Panc1 (cell line): ENCODE data around the gene DNAJC30. TPM values are rescaled to one million over a fixed set of nuclear protein-coding genes. Genes with fewer than 3 reads are reported as not detected.
"Not testable (repeated sequence)": the region's sequence is repeated elsewhere in the genome, so short reads cannot be mapped to it uniquely, and the experiment has no call there.

ENCODE experiments used
- ATAC-seq: fragments of 200-7000 bp; cut with Tn5 transposase; 2 replicates; pipeline ENCODE4 v1.9.1; 2020; ENCODE audit warnings: mild to moderate bottlenecking, moderate library complexity
- BruUV-seq: library from RNA; stranded (reverse); fragments of 400-500 nt; replicated peaks from 2 replicates; lab custom pipeline; 2021; lab: Mats Ljungman, UMichigan
- CTCF ChIA-PET: fragments of 300-600 bp; sonication (Branson Sonifier 250); formaldehyde crosslinking; loops from one replicate; lab custom pipeline; 2022; ENCODE audit warnings: antibody characterized with exemption; lab: Charles Lee
- POLR2A ChIA-PET: fragments of 300-600 bp; sonication (Branson Sonifier 250); formaldehyde crosslinking; loops from one replicate; lab custom pipeline; 2022; ENCODE audit warnings: antibody characterized with exemption; lab: Charles Lee
- DNase-seq: peaks from one replicate; pipeline ENCODE4 v3.0.0-alpha.2; 2010; ENCODE audit warnings: low read depth, low spot score
- H3K27ac ChIP-seq: 2 replicates; pipeline ENCODE4 v1.5.1; 2011; ENCODE audit warnings: mild to moderate bottlenecking, low read length, inconsistent platforms
- H3K27me3 ChIP-seq: fragments of 200-500 bp; sonication (Bioruptor generic); 2 replicates; pipeline ENCODE4 v1.6.0; 2014; ENCODE audit warnings: low read length, inconsistent platforms; ENCODE audit not compliant: control insufficient read depth, insufficient read depth
- H3K36me3 ChIP-seq: fragments of 200-500 bp; sonication (Bioruptor generic); 2 replicates; pipeline ENCODE4 v1.5.1; 2014; ENCODE audit warnings: inconsistent platforms, mild to moderate bottlenecking, low read length, moderate library complexity; ENCODE audit not compliant: control insufficient read depth, insufficient read depth
- H3K4me1 ChIP-seq: 2 replicates; pipeline ENCODE4 v1.5.1; 2011; ENCODE audit warnings: inconsistent platforms, mild to moderate bottlenecking, low read length, moderate library complexity; ENCODE audit not compliant: control insufficient read depth, insufficient read depth
- H3K4me3 ChIP-seq, 2 experiments: 2 replicates each; pipeline ENCODE4 v1.5.1; 2011 to 2012; ENCODE audit warnings: low read depth in 2 of 2, low read length in 2 of 2, mild to moderate bottlenecking in 2 of 2, inconsistent platforms in 1 of 2, moderate library complexity in 1 of 2
- H3K9me3 ChIP-seq: fragments of 200-500 bp; sonication (Bioruptor generic); 2 replicates; pipeline ENCODE4 v1.5.1; 2014; ENCODE audit warnings: low read depth, mild to moderate bottlenecking, inconsistent platforms, low read length, moderate library complexity; ENCODE audit not compliant: control insufficient read depth, insufficient read depth
- POLR2AphosphoS5 ChIP-seq: IDR thresholded peaks from 2 replicates; pipeline ENCODE4 v1.6.1; 2012; ENCODE audit warnings: mild to moderate bottlenecking, low read depth, low read length, moderate library complexity
- REST ChIP-seq, 2 experiments: IDR thresholded peaks; 2 replicates each; pipeline ENCODE4 v1.6.1; 2011 to 2012; ENCODE audit warnings: low read depth in 2 of 2, control low read depth in 1 of 2, low read length in 1 of 2, mild to moderate bottlenecking in 1 of 2, moderate library complexity in 1 of 2; ENCODE audit not compliant: insufficient read depth in 1 of 2
- SIN3A ChIP-seq: IDR thresholded peaks from 2 replicates; pipeline ENCODE4 v1.6.1; 2012; ENCODE audit warnings: low read depth, mild to moderate bottlenecking, low read length, moderate library complexity, borderline replicate concordance; ENCODE audit not compliant: insufficient read depth
- TCF7L2 ChIP-seq: IDR thresholded peaks from 2 replicates; pipeline ENCODE4 v1.6.1; 2011; ENCODE audit warnings: mild to moderate bottlenecking, low read depth, low read length, inconsistent platforms
- in situ Hi-C: cut with HindIII; loops from 2 replicates; pipeline ENCODE4 v1.10.0; 2016; ENCODE audit warnings: low sequenced_read_pairs, low pct_unique_long_range_greater_than_20kb
- intact Hi-C: fragments of 100-400 bp; cut with micrococcal nuclease; formaldehyde crosslinking; loops from one replicate; pipeline ENCODE4 v1.10.0; 2022; ENCODE audit not compliant: unreplicated experiment
- total RNA-seq: library from RNA; stranded (reverse); gene quantifications from one replicate; pipeline ENCODE4 v1.2.1, GENCODE V29; 2021; ENCODE audit not compliant: unreplicated experiment
- TF ChIP-seq, protein P1 (sequence below): fragments of 450-650 bp; IDR thresholded peaks from 2 replicates; pipeline ENCODE4 v1.5.1; 2017; ENCODE audit warnings: mild to moderate bottlenecking

DNAJC30 gene
- total RNA-seq, 1 experiment from 2014 or later = 11.1 TPM

DNA sequence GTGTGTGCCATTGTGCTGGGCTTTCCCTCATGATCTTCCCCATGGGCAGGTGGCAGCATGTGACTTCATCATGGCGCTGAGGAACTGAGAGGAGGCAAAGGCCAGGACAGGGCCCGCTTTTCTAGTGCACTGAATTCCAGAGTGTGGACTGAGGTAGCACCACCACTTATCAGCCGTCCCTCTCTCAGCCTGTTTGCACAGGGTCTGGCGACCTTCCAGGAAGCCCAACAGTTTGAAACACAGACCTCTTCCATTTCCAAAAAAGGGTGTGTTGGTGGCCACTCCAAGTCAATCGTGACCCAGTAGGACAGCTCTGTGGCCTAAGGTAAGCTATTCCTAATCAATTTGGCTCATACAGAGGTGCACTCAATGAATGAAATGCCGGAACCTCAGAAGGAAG, 4.4 kb downstream of the DNAJC30 start:
- Histone ChIP-seq H3K27ac (no peak overlapping the region), H3K4me3 (no peak overlapping the region), H3K4me1 (peaks cover 23% of the 10 kb centered on the region), H3K9me3 (no peaks in the 10 kb centered on the region), H3K36me3 (no peaks in the 10 kb centered on the region; the same call in 1 of the 2 replicates), H3K27me3 (no peaks in the 10 kb centered on the region)
- CTCF ChIA-PET = no interaction called here
- intact Hi-C loops (no loop called here), in situ Hi-C loops (no loop called here)
- ATAC-seq (no peak), DNase-seq (no peak)
- no peak for TF ChIP-seq REST (IDR thresholded peaks at IDR 0.05; ENCODE audit: insufficient read depth in 1 of 2, low read depth in 2 of 2, low read length in 1 of 2)
- TF ChIP-seq POLR2AphosphoS5 = no peak
- no peak for TF ChIP-seq TCF7L2
- TF ChIP-seq, protein P1, sequence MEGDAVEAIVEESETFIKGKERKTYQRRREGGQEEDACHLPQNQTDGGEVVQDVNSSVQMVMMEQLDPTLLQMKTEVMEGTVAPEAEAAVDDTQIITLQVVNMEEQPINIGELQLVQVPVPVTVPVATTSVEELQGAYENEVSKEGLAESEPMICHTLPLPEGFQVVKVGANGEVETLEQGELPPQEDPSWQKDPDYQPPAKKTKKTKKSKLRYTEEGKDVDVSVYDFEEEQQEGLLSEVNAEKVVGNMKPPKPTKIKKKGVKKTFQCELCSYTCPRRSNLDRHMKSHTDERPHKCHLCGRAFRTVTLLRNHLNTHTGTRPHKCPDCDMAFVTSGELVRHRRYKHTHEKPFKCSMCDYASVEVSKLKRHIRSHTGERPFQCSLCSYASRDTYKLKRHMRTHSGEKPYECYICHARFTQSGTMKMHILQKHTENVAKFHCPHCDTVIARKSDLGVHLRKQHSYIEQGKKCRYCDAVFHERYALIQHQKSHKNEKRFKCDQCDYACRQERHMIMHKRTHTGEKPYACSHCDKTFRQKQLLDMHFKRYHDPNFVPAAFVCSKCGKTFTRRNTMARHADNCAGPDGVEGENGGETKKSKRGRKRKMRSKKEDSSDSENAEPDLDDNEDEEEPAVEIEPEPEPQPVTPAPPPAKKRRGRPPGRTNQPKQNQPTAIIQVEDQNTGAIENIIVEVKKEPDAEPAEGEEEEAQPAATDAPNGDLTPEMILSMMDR = no peak
- TF ChIP-seq SIN3A = no peak
- no TSS peak for BruUV-seq
- POLR2A ChIA-PET = no interaction called here

- POLR2A ChIA-PET = interaction anchor here (0.6 to 0.7 kb wide), 2 partner anchors 41 to 55 kb away, joined by 3 read pairs; no protein-coding TSS in a partner anchor
- H3K27me3 ChIP-seq, DNase-seq, in situ Hi-C loops, BruUV-seq, ATAC-seq, H3K27ac ChIP-seq, H3K9me3 ChIP-seq, intact Hi-C loops, H3K4me3 ChIP-seq, H3K36me3 ChIP-seq: not testable (repeated sequence)
- CTCF ChIA-PET = interaction anchor here (0.7 kb wide), 1 partner anchor 11 kb away, joined by 4 read pairs; no protein-coding TSS in a partner anchor
- H3K4me1 ChIP-seq = peaks cover 16% of the 10 kb centered on the region
These were observed 7.2 kb downstream of the DNAJC30 start for GRCh38 chr7:73676062-73676461.

DNA sequence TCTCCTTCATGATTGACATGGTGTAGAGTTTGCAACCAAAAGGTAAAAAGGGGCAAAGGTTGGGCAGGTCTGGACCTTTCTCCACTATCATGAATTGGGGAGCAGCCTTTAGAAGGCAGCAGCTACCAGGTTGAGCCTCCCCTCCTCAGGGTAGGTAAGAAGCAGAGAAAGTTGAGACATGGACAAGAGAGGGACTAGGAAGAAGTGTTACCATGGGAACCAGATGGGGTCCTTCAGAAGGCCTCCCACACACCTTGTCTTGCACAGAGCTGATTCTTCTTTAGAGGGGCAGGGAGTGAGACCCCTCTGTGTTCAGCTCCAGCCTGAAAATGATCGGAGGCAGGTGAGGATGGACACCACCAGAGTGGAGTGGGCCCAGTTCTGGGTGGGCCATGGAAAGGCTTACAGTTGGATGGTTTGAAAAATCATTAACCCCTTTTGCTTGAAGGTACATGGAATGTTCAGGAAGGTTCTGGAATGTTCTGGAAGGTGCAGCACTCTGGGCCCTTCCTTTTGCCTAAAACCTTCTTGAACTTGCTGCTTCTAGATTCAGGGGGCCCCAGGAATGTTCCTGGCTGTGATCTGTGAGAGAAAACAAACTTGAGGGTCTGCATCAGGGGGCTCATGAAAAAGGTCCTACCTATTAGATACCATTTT, 8.7 kb downstream of the DNAJC30 start:
- no peaks in the 10 kb centered on the region for H3K27me3 ChIP-seq
- peaks cover 4% of the 10 kb centered on the region; the same call in 1 of the 2 replicates for H3K4me1 ChIP-seq
- no peak overlapping the region for H3K27ac ChIP-seq
- DNase-seq = no peak
- ATAC-seq = no peak
- intact Hi-C loops (no loop called here), in situ Hi-C loops (no loop called here)
- no peaks in the 10 kb centered on the region for H3K9me3 ChIP-seq
- TF ChIP-seq, protein P1 = no peak
- TF ChIP-seq POLR2AphosphoS5 (no peak), REST (IDR thresholded peaks at IDR 0.05; ENCODE audit: insufficient read depth in 1 of 2, low read depth in 2 of 2, low read length in 1 of 2) (no peak), SIN3A (no peak), TCF7L2 (no peak)
- no TSS peak for BruUV-seq
- H3K4me3 ChIP-seq = no peak overlapping the region
- POLR2A ChIA-PET = no interaction called here
- no peaks in the 10 kb centered on the region for H3K36me3 ChIP-seq
- CTCF ChIA-PET = no interaction called here
